C4-2B (cell line): Measurements from ENCODE around the gene INTS7.
A peak's percentile ranks its signal among the peaks of the same experiment; 100 is the strongest.

Experiments
- CTCF ChIP-seq: fragments of 450-650 bp; conservative IDR thresholded peaks from 2 replicates; pipeline ENCODE4 v1.5.1; 2017; ENCODE audit warnings: mild to moderate bottlenecking
- ZFX ChIP-seq: fragments of 450-650 bp; IDR thresholded peaks from 2 replicates; pipeline ENCODE4 v1.6.1; 2017

- peak; percentile 99 for TF ChIP-seq CTCF
- no peak for TF ChIP-seq ZFX
Observed at GRCh38 chr1:212035123-212035834, at the start of gene INTS7, which contains the start of gene DTL.
